GM18499 (cell line): ENCODE results near the gene FAM32A.

Source experiments
- ATAC-seq: cut with Tn5 transposase; IDR thresholded peaks from one replicate; pipeline ENCODE4 v1.9.1; 2021; ENCODE audit warnings: moderate number of reproducible peaks; ENCODE audit not compliant: insufficient read depth, unreplicated experiment

FAM32A gene

GRCh38 chr19:16200038-16201010 lies 15.1 kb downstream of the FAM32A start:
- ATAC-seq, result no peak

DNA sequence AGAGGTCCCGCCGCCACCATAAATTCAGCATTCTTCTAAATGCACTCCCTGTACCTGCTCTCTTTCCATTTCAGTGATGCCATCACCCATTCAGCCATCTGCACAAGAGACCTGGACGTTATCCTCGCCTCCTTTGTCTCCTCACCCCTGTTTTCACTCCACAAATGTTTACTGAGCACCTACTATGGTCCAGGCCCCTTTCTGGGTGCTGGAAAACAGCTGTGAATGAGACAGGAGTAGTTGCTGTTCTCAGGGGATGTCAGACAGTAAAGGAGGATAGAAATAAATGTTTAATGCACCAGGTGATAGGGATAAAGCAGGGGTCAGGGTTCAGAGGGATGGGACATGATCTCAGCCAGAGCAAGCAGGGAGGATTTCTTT lies 15.8 kb downstream of the FAM32A start:
- ATAC-seq, result no peak

- no peak for ATAC-seq
These were observed 17.4 kb downstream of the FAM32A start for GRCh38 chr19:16202320-16203255.

GRCh38 chr19:16203256-16204004 lies 18.2 kb downstream of the FAM32A start:
- no peak for ATAC-seq

- ATAC-seq, result no peak
These were observed 18.7 kb downstream of the FAM32A start for GRCh38 chr19:16204005-16204294.

DNA sequence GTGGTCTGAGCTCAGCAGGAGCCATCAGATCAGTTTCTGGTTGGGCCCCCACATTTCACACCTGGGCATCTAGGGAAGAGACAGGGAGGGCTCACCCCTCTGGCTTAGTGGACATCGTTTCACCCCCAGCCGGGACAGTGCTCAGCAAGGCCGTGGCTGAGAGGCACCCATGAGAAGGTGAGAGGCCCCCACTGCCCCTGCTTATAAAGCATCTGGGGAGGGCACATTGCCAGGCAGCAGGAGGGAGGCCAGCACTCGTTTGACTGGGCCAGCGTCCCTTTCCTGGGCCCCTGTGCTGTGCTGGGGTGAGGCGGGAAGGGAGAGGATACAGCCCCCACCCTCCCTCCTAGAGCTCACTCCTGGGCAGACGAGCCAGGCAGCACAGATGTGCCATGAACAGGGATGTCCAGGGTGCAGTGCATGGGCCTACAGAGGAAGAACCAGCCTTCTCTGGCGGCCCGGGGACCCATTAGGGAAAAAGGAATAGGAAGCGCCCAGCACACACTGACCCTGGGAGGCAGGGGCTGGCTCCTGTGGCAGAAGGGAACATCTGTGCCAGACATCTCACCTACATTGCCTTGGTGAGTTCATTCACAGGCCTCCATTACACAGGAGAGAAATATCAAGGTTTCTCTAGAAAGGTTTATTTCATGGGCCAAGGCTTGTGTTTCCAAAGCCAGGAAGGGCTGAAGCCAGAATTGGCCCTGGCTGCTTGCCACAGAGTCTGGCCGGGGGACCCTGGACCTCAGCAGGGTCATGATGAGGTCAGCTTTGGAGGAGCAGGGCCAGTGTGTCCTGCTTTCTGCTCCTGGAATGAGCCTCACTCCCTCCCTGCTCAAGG lies 20.2 kb downstream of the FAM32A start:
- no peak for ATAC-seq

DNA sequence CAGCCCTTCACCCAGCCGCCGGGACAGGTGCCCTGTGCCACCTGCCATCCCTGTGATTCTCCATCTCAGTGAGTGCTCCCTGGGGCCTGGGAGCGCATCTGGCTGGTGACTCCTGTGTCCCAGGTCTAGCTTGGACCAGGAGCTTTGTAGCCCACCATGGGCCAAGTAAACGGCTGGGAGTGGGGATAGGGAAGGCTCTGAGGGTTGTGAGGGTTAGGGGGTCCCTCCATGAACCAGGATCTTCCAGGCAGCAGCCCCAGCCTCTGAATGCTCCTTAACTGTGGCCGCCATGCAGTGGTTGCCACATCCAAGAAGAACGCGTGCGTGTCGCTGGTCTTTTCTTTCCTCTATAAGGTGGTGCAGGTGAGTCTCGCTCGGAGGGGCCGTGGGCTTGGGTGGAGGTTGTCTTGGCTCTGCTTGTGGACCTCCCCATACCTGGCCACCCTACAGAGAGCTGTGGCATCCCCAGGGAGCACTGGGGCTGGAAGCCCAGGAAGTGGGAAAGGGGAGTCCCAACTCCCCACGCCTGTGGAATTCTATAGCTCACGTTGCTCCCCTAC lies 20.9 kb downstream of the FAM32A start:
- ATAC-seq, result no peak

GRCh38 chr19:16206637-16207036 lies 21.4 kb downstream of the FAM32A start:
- no peak for ATAC-seq

DNA sequence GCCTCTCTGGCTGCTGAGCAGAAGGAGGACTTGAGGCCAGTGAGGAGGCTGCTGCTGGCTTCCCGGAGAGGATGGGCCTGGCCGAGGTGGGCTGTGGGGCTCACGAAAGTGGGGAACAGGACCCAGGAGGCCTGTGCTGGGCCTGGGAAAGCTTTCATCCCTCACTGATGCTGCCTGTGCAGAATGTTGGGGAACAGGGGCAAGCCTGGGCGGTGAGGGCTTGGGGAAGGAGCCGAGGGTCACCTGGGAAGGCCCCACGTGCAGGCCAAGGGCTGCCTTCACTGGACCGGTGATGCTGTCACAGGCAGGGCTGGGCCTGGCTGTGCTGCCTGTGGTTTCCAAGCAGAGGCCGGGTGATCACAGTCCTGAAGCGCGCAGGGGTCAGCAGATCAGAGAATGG lies 21.9 kb downstream of the FAM32A start:
- no peak for ATAC-seq

DNA sequence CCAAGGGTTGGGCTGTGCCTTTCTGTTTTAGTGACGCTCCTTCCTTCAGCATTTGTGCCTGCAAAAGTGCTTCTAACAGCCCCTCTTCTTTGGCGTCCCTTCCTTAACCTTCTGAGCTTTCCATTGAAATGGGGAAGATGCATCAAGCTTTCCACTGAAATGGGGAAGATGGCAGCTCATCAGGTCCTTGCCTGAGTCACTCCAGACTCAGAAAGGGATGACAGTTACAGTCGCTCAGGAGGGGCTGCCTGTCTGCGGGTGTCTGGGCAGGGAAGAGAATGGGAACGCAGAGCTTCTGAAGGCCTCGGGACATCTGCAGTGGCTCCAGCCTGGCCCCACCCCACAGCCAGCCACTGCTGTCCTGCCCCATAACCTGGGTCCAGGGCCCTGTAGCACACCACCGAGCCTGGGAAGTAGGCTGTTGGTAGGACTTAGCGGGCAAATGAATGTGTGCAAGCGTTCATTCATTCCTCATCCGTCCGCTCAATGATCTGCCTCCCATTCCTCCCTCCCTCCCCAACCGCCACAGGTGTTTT lies 22.3 kb downstream of the FAM32A start:
- ATAC-seq, result no peak

DNA sequence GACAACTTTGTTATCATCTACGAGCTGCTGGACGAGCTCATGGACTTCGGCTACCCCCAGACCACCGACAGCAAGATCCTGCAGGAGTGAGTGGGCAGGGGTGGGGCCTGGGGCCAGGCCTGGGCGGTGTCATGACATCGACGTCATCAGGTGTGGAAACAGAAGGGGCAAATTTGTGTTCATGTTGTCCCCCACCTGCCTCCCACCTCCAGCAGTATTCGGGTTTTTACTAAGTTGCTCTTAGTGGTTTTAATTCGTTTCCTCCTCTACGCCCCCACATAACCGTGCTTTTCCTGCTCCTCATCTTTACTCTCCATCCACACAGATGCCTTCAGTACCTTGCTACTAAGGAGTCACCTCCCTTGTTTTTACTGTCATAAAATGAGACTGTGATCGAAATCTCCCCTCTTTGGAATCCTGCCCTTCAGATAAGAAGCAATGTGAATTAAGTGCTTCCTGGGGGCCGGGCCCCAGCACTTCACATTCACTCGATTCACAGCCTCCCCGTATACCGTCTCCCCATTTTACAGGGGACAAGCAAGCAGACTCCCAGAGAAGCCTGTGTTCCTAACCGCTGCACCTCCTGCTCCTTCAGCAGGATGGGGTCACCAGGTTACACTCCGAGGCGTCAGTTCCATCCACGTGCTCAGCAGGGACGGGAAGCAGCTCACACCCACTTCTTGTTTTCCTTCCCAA lies 23.0 kb downstream of the FAM32A start:
- no peak for ATAC-seq

GRCh38 chr19:16208847-16209665 lies 23.8 kb downstream of the FAM32A start:
- no peak for ATAC-seq

- no peak for ATAC-seq
These were observed 25.0 kb downstream of the FAM32A start for GRCh38 chr19:16210168-16210567.

DNA sequence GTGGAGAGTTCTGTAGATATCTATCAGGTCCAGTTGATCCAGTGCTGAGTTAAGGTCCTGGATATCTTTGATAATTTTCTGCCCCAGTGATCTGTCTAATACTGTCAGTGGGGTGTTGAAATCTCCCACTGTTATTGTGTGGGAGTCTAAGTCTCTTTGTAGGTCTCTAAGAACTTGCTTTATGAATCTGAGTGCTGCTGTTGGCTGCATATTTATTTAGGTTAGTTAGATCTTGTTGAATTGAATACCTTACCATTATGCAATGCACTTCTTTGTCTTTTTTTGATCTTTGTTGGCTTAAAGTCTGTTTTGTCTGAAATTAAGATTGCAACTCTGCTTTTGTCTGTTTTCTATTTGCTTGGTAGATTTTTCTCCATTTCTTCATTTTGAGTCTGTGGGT lies 27.9 kb downstream of the FAM32A start:
- ATAC-seq, result no peak

DNA sequence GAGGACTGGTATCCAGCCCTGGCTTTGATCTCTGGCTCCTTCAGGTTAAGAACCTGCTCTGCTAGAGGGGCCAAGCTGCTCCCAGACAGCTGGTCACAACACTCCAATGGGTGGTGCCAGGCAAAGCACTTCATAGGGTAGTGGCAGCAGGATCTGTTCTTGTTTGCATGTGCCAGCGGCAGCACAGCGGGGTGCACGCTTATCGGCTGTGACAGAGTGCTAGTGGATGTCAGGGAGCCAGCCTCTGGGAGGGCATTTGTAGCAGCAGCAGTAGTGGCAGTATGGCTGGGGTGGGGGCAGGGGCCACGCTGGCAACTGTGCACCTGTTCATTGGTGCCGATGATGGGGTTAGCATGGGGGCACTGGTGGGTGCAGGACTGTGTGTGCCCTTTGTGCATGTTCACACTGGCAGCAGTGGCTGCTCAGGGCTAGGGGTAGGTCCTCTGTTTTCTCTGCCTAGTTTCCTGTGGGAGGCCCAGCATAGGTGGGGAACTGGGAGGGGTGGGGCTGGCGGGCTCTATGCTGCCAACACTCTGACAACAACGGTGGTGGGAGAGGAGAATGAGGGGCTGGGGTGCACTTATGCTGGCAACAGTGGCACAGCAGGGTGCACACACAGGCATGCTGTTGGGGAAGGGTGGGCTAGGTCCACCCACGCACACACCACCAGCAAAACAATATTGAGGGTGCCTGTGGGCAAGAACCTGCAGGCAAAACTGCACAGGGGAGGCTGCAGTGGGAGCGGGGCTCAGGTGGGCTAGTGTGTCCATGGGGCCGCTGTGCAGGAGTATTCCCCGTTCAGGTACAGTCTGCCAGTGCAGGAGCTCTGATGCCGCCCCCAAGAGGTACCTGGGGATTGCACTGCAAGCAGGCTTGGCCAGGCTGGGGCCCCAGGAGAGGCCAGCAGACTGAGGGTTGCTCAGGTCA lies 31.8 kb downstream of the FAM32A start:
- ATAC-seq, result no peak

- no peak for ATAC-seq
These were observed 32.7 kb downstream of the FAM32A start for GRCh38 chr19:16217716-16218451.
